ENCODE measurements around the gene PEX7. TPM values are rescaled to one million over a fixed set of nuclear protein-coding genes. Genes with fewer than 3 reads are reported as not detected.
A peak's percentile ranks its signal among the peaks of the same experiment; 100 is the strongest.

The PEX7 gene
- total and polyA plus RNA-seq, 2 donors (not counting 1 experiment from before 2014, with no cell fraction given), result 10.2 to 18.0 TPM

GRCh38 chr6:136784271-136784664, 38.1 kb upstream of the PEX7 start:
- TF ChIP-seq CTCF (conservative IDR thresholded peaks at IDR 0.05 in 1 of 2, IDR thresholded peaks at IDR 0.05 in 1 of 2; ENCODE audit: low read depth in 1 of 2, low read length in 2 of 2) (no peak), EZH2 (IDR thresholded peaks at IDR 0.05; ENCODE audit: low read length, missing control alignments) (no peak)
- no peaks in the 10 kb centered on the region for H3K9me3 ChIP-seq (ENCODE audit: control insufficient read depth, insufficient read depth, low read depth, low read length)
- no peak for DNase-seq (ENCODE audit: low read depth in 2 of 2)
- no peak overlapping the region for H3K9ac ChIP-seq (ENCODE audit: insufficient read depth, low read length)
- peaks cover 2% of the 10 kb centered on the region for H3K36me3 ChIP-seq (ENCODE audit: control insufficient read depth, insufficient read depth, low read length)
- peaks cover 26% of the 10 kb centered on the region for H3K4me1 ChIP-seq (ENCODE audit: control insufficient read depth, extremely low read depth, insufficient read depth, low read length)
- H2AFZ ChIP-seq (ENCODE audit: low read length), result no peak overlapping the region
- H3K27me3 ChIP-seq (ENCODE audit: control insufficient read depth, insufficient read depth, low read length), result no peaks in the 10 kb centered on the region
- no peaks in the 10 kb centered on the region for H4K20me1 ChIP-seq (ENCODE audit: control insufficient read depth, extremely low read depth, insufficient read depth, low read length)
- H3K79me2 ChIP-seq (ENCODE audit: control insufficient read depth, insufficient read depth, low read length), result peaks cover 71% of the 10 kb centered on the region
- peak overlapping the region; percentile 9 for H3K4me2 ChIP-seq (ENCODE audit: extremely low read depth, insufficient read depth, low read length)
- no peak overlapping the region for H3K27ac ChIP-seq (ENCODE audit: insufficient read depth, low read length)
- H3K4me3 ChIP-seq (replicated peaks in 1 of 4; ENCODE audit: control extremely low read depth in 1 of 4, insufficient read depth in 1 of 4, low read depth in 3 of 4, low read length in 4 of 4), result no peak overlapping the region

DNA sequence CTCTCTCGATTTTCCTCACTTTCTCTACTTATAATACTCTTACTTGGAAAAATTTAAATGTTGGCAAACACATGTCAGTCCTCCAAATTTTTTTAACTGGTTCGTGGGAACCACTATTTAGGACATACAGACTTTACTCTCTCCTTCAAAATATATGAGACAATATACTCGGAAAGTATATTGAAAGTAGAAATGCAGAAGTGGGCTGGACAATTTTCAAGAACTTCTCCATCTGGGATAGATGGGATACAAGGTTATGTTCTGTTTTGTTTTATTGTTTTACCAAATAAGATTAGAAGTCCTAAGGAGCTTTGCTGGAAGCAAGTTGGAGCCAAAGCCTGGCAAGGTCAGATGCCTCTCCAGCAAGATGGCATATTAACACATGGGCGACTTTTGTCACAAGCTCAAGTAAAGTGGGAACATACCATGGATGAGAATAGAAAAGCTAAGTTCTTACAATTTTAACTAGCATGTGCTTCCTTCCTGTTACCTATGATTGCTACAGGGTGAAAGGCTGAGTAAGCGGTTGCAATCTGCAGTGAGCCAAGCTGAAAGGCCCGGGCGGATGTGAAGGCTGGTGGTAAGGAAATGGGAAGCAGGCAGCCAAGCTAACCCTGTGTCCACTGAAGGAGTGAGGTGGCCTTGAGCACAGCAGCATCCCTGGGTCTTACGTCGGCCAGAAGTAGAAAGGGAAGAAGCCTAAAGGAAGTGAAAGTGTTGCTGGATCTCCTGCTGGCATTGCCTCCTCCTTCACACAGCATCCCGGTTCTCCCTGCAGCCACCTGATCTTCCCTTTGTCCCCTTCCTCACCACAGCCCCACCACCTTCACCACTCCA, 37.3 kb upstream of the PEX7 start:
- Histone ChIP-seq H4K20me1 (ENCODE audit: control insufficient read depth, extremely low read depth, insufficient read depth, low read length) (no peaks in the 10 kb centered on the region), H3K79me2 (ENCODE audit: control insufficient read depth, insufficient read depth, low read length) (peaks cover 72% of the 10 kb centered on the region), H3K4me1 (ENCODE audit: control insufficient read depth, extremely low read depth, insufficient read depth, low read length) (peaks cover 26% of the 10 kb centered on the region), H3K4me2 (ENCODE audit: extremely low read depth, insufficient read depth, low read length) (peak overlapping the region; percentile 3), H3K27ac (ENCODE audit: insufficient read depth, low read length) (peak overlapping the region; percentile 41), H3K4me3 (replicated peaks in 1 of 4; ENCODE audit: control extremely low read depth in 1 of 4, insufficient read depth in 1 of 4, low read depth in 3 of 4, low read length in 4 of 4) (no peak overlapping the region), H3K27me3 (ENCODE audit: control insufficient read depth, insufficient read depth, low read length) (no peaks in the 10 kb centered on the region), H3K9ac (ENCODE audit: insufficient read depth, low read length) (no peak overlapping the region), H3K36me3 (ENCODE audit: control insufficient read depth, insufficient read depth, low read length) (peaks cover 2% of the 10 kb centered on the region), H3K9me3 (ENCODE audit: control insufficient read depth, insufficient read depth, low read depth, low read length) (no peaks in the 10 kb centered on the region), H2AFZ (ENCODE audit: low read length) (no peak overlapping the region)
- TF ChIP-seq CTCF (conservative IDR thresholded peaks at IDR 0.05 in 1 of 2, IDR thresholded peaks at IDR 0.05 in 1 of 2; ENCODE audit: low read depth in 1 of 2, low read length in 2 of 2) (no peak), EZH2 (IDR thresholded peaks at IDR 0.05; ENCODE audit: low read length, missing control alignments) (no peak)
- peak in 1 of 2 donors; percentile 31 for DNase-seq (ENCODE audit: low read depth in 2 of 2)

DNA sequence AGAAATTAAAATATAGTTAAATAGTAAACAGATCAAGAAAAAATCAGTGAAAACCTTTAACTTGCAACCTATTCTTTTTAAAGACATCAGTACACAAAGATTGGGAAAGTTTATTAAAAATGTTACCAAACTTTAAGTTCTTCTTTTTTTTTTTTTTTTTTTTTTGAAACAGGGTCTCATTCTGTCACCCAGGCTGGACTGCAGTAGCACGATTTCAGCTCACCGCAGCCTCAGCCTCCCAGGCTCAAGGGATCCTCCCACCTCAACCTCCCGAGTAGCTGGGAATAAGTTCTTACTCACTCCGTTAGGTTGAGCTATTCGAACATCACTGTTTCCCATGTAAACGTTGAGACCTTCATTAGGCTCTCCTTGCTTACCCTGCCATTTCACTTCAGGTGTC, 35.7 kb upstream of the PEX7 start:
- no peaks in the 10 kb centered on the region for H3K9me3 ChIP-seq (ENCODE audit: control insufficient read depth, insufficient read depth, low read depth, low read length)
- peaks cover 2% of the 10 kb centered on the region for H3K36me3 ChIP-seq (ENCODE audit: control insufficient read depth, insufficient read depth, low read length)
- H3K4me1 ChIP-seq (ENCODE audit: control insufficient read depth, extremely low read depth, insufficient read depth, low read length), result peaks cover 26% of the 10 kb centered on the region
- H3K27me3 ChIP-seq (ENCODE audit: control insufficient read depth, insufficient read depth, low read length), result no peaks in the 10 kb centered on the region
- peak overlapping the region; percentile 75 for H3K27ac ChIP-seq (ENCODE audit: insufficient read depth, low read length)
- TF ChIP-seq CTCF (conservative IDR thresholded peaks at IDR 0.05 in 1 of 2, IDR thresholded peaks at IDR 0.05 in 1 of 2; ENCODE audit: low read depth in 1 of 2, low read length in 2 of 2) (no peak), EZH2 (IDR thresholded peaks at IDR 0.05; ENCODE audit: low read length, missing control alignments) (no peak)
- H2AFZ ChIP-seq (ENCODE audit: low read length), result no peak overlapping the region
- H3K79me2 ChIP-seq (ENCODE audit: control insufficient read depth, insufficient read depth, low read length), result peaks cover 81% of the 10 kb centered on the region
- no peak overlapping the region for H3K4me2 ChIP-seq (ENCODE audit: extremely low read depth, insufficient read depth, low read length)
- DNase-seq (ENCODE audit: low read depth in 2 of 2), result no peak
- H4K20me1 ChIP-seq (ENCODE audit: control insufficient read depth, extremely low read depth, insufficient read depth, low read length), result no peaks in the 10 kb centered on the region
- H3K4me3 ChIP-seq (replicated peaks in 1 of 4; ENCODE audit: control extremely low read depth in 1 of 4, insufficient read depth in 1 of 4, low read depth in 3 of 4, low read length in 4 of 4), result peak overlapping the region in 1 of 4 experiments; percentile 44
- H3K9ac ChIP-seq (ENCODE audit: insufficient read depth, low read length), result no peak overlapping the region

All from fibroblast of lung (primary cell).